NT2/D1 (cell line): ENCODE measurements around the gene AP5M1.

Source experiments
- SUZ12 ChIP-seq: IDR thresholded peaks from 2 replicates; pipeline ENCODE4 v1.6.1; 2011; ENCODE audit not compliant: insufficient read length, insufficient read depth; ENCODE audit errors: extremely low read depth
- YY1 ChIP-seq: IDR thresholded peaks from 2 replicates; pipeline ENCODE4 v1.6.1; 2011; ENCODE audit not compliant: insufficient read length, insufficient read depth
- ZNF274 ChIP-seq: IDR thresholded peaks from 2 replicates; pipeline ENCODE4 v1.6.1; 2011; ENCODE audit warnings: mild to moderate bottlenecking, low read depth, low read length

- TF ChIP-seq YY1 (no peak), ZNF274 (no peak), SUZ12 (no peak)
These were observed 55.0 kb downstream of the AP5M1 start for GRCh38 chr14:57323721-57324120.
